K562 (cell line): ENCODE data around the gene BRWD1. TPM values are rescaled to one million over a fixed set of nuclear protein-coding genes. Genes with fewer than 3 reads are reported as not detected.
A peak's percentile ranks its signal among the peaks of the same experiment; 100 is the strongest.

ENCODE experiments used
- BCLAF1 ChIP-seq, 2 experiments: fragments of 450-650 bp in 1 of 2; IDR thresholded peaks; 2 replicates each; pipeline ENCODE4 v1.6.1; 2011 to 2017; ENCODE audit warnings: low read depth in 2 of 2, antibody characterized with exemption in 1 of 2, borderline replicate concordance in 1 of 2, low read length in 1 of 2, mild to moderate bottlenecking in 1 of 2, mixed read lengths in 1 of 2; ENCODE audit not compliant: control insufficient read depth in 1 of 2
- CBFB ChIP-seq: sonication (generic); formaldehyde crosslinking; IDR thresholded peaks from 2 replicates; pipeline ENCODE4 v1.4.0; 2020; ENCODE audit warnings: mild to moderate bottlenecking, missing genetic modification reagents
- COPS2 ChIP-seq: fragments of 450-650 bp; conservative IDR thresholded peaks from 2 replicates; pipeline ENCODE4 v1.6.1; 2016; ENCODE audit warnings: mild to moderate bottlenecking, moderate library complexity
- GATAD2B ChIP-seq: fragments of 450-650 bp; IDR thresholded peaks from 2 replicates; pipeline ENCODE4 v1.6.1; 2017; ENCODE audit warnings: mild to moderate bottlenecking, borderline replicate concordance
- HOXB6 ChIP-seq: fragments of 250-450 bp; sonication (Bioruptor Pico); IDR thresholded peaks from 2 replicates; pipeline ENCODE4 v1.5.1; 2022; ENCODE audit warnings: mild to moderate bottlenecking, borderline replicate concordance
- IFI16 ChIP-seq: fragments of 250-450 bp; sonication (Bioruptor Pico); IDR thresholded peaks from 2 replicates; pipeline ENCODE4 v2.1.2; 2022; ENCODE audit warnings: mild to moderate bottlenecking, inconsistent platforms
- KAT2B ChIP-seq: IDR thresholded peaks from one replicate; pipeline ENCODE4 v1.6.1; 2012; ENCODE audit warnings: low read depth, mild to moderate bottlenecking, control low read depth, inconsistent platforms, low read length, moderate library complexity
- RBM22 ChIP-seq: fragments of 200-400 bp; formaldehyde crosslinking; IDR thresholded peaks from 2 replicates; pipeline ENCODE4 v1.6.1; 2018; ENCODE audit warnings: low read length, low read depth; ENCODE audit not compliant: poor library complexity, severe bottlenecking
- SNIP1 ChIP-seq: fragments of 450-650 bp; IDR thresholded peaks from 2 replicates; pipeline ENCODE4 v1.7.1; 2017; ENCODE audit warnings: low read depth, mild to moderate bottlenecking
- THAP7 ChIP-seq: fragments of 250-450 bp; sonication (Bioruptor Pico); IDR thresholded peaks from 2 replicates; pipeline ENCODE4 v1.5.0; 2021
- ZBTB40 ChIP-seq, 2 experiments: fragments of 450-650 bp in 1 of 2; sonication (generic) in 1 of 2; formaldehyde crosslinking in 1 of 2; IDR thresholded peaks; 2 replicates each; pipeline versions ENCODE4 v1.7.1 to v1.9.0; 2016 to 2022; ENCODE audit warnings: inconsistent platforms in 1 of 2, mild to moderate bottlenecking in 1 of 2, missing genetic modification reagents in 1 of 2
- ZNF280B ChIP-seq: fragments of 250-450 bp; sonication (Bioruptor Pico); IDR thresholded peaks from 2 replicates; pipeline ENCODE4 v1.5.1; 2021; ENCODE audit warnings: mild to moderate bottlenecking
- ZNF77 ChIP-seq: fragments of 250-450 bp; sonication (Bioruptor Pico); IDR thresholded peaks from 2 replicates; pipeline ENCODE4 v1.5.0; 2020
- polyA plus RNA-seq, 8 experiments: library from polyadenylated mRNA; depleted of rRNA in 4 of 8; stranded (reverse) in 5 of 8; unstranded in 3 of 8; fragments of >200 nt; fragmentation: Nextera tagmentation in 2 of 8; fragmentation: Illumina TruSeq in 1 of 8; extraction: Ambion mirVana in 2 of 8; extraction: Trizol in 1 of 8; gene quantifications; 2 replicates each; pipeline versions ENCODE4 v1.2.1 to v1.2.3, GENCODE V29; 2011 to 2014; ENCODE audit warnings: inconsistent platforms in 1 of 8, missing spikeins in 1 of 8
- total RNA-seq, 7 experiments: library from RNA; depleted of rRNA in 6 of 7; stranded (reverse); fragments of >200 nt in 6 of 7; fragmentation: Illumina TruSeq in 2 of 7; extraction: Trizol in 2 of 7; gene quantifications; 2 replicates each; pipeline versions ENCODE4 v1.2.1 to v1.2.3, GENCODE V29; 2011 to 2021; ENCODE audit warnings: low replicate concordance in 1 of 7

Gene BRWD1
- total and polyA plus RNA-seq, 9 of the 15 experiments (the other 6 are each of a cell fraction or from before 2014, with no cell fraction given) = 10.1 to 60.2 (median 34.1) TPM

GRCh38 chr21:39347537-39347936 lies 34.1 kb upstream of the BRWD1 start (continued):
- TF ChIP-seq THAP7 (CRISPR knock-in tag) (no peak), ZNF77 (CRISPR knock-in tag) (no peak), BCLAF1 (IDR thresholded peaks at IDR 0.05; ENCODE audit: borderline replicate concordance in 1 of 2, control insufficient read depth in 1 of 2, low read depth in 2 of 2, low read length in 1 of 2) (no peak), ZNF280B (no peak), SNIP1 (no peak), KAT2B (no peak), CBFB (CRISPR knock-in tag) (no peak), IFI16 (CRISPR knock-in tag) (no peak), GATAD2B (no peak), HOXB6 (CRISPR knock-in tag) (no peak), ZBTB40 (IDR thresholded peaks at IDR 0.05) (peak; percentile 20; the same call in 1 of the 2 replicates), ZBTB40 (CRISPR knock-in tag; IDR thresholded peaks at IDR 0.05) (no peak), COPS2 (no peak), RBM22 (no peak)
